Right lobe of liver (tissue), 6 donors: ENCODE measurements around the gene NFIA. TPM values are rescaled to one million over a fixed set of nuclear protein-coding genes. Genes with fewer than 3 reads are reported as not detected.
A peak's percentile ranks its signal among the peaks of the same experiment; 100 is the strongest.

Experiments
- ATAC-seq, 4 donors: fragments of 200-7000 bp; cut with Tn5 transposase; one replicate each; pipeline ENCODE4 v1.9.1; 2020; ENCODE audit warnings: mild to moderate bottlenecking in 4 of 4, moderate library complexity in 4 of 4
- DNase-seq, 3 donors: peaks; one replicate each; pipeline ENCODE4 v3.0.0-alpha.2; 2020
- H3K27ac ChIP-seq, 3 donors: fragments of 200-600 bp; one replicate each; pipeline ENCODE4 v1.8.0; 2022
- H3K27me3 ChIP-seq, 2 donors: fragments of 200-600 bp; one replicate each; pipeline ENCODE4 v1.8.0; 2022
- H3K36me3 ChIP-seq, 4 donors: fragments of 200-600 bp; sonication (generic) in 1 of 4; one replicate each; pipeline versions ENCODE4 v1.5.1 to v1.8.0; 2017 to 2022; ENCODE audit warnings: control low read depth in 1 of 4
- H3K4me1 ChIP-seq, 4 donors: fragments of 200-600 bp; sonication (generic) in 1 of 4; one replicate each; pipeline versions ENCODE4 v1.5.1 to v1.8.0; 2017 to 2022; ENCODE audit warnings: control low read depth in 1 of 4
- H3K4me3 ChIP-seq, 3 donors: fragments of 200-600 bp; one replicate each; pipeline ENCODE4 v1.8.0; 2022
- H3K9me3 ChIP-seq, 4 donors: fragments of 200-600 bp; sonication (generic) in 1 of 4; one replicate each; pipeline versions ENCODE4 v1.5.1 to v1.8.0; 2017 to 2022; ENCODE audit warnings: control low read depth in 1 of 4
- CTCF ChIP-seq, 4 donors: fragments of 200-600 bp in 3 of 4; fragments of 450-650 bp in 1 of 4; IDR thresholded peaks; one replicate each; pipeline versions ENCODE4 v1.5.1 to v1.8.0; 2016 to 2022; ENCODE audit warnings: antibody characterized with exemption in 4 of 4, mild to moderate bottlenecking in 2 of 4
- POLR2A ChIP-seq: fragments of 450-650 bp; IDR thresholded peaks from one replicate; pipeline ENCODE4 v1.6.1; 2017; ENCODE audit warnings: antibody characterized with exemption, mild to moderate bottlenecking
- WGBS: methylation state at CpG from one replicate; pipeline ENCODE4 v1.1.6; 2018; ENCODE audit warnings: low coverage, low lambda C conversion rate; ENCODE audit not compliant: insufficient coverage; ENCODE audit errors: missing lambda C conversion rate; 5-methylcytosine and 5-hydroxymethylcytosine counted together
- intact Hi-C, 2 donors: fragments of 100-400 bp; cut with DNase I; formaldehyde crosslinking; loops; one replicate each; pipeline versions ENCODE4 v1.11.2 to v1.14.1; 2022
- total RNA-seq, 6 experiments: library from RNA; depleted of rRNA in 2 of 6; stranded (reverse); fragments of >200 nt in 2 of 6; fragmentation: NEBNext Ultra II Directional in 3 of 6; extraction: Animal tissue kit (Norgen Biotek cat#: 25700) in 3 of 6; gene quantifications; one replicate each; pipeline versions ENCODE4 v1.1.0 to v1.2.4, GENCODE V29; 2016 to 2023
- donor health status: DM: no; HTN: yes; CAD: no.
- donor health status: DM: no; HTN: no; CAD: no.
- donor health status: DM: no; HTN: no; CAD: no.
- donor health status: DM: no; HTN: yes; CAD: no.
- donor health status: DM: no; HTN: yes; CAD: no.

The NFIA gene
- total RNA-seq, 6 experiments from 2014 or later: 36.7 to 97.2 (median 57.9) TPM

- Histone ChIP-seq H3K27ac (no peak overlapping the region), H3K27me3 (no peaks in the 10 kb centered on the region), H3K9me3 (no peaks in the 10 kb centered on the region), H3K4me1 (peaks cover 0 to 14% (median 5%) of the 10 kb centered on the region in 4 donors), H3K36me3 (no peaks in the 10 kb centered on the region), H3K4me3 (no peak overlapping the region)
- DNase-seq (no peak), ATAC-seq (no peak)
- intact Hi-C loops: loop anchor here in 1 of 2 donors (10.0 kb wide), 1 partner anchor 277 kb away; no protein-coding TSS in a partner anchor
- 45% methylated on average over 1 of the region's 1 CpG for WGBS
- no peak for TF ChIP-seq POLR2A
- no peak for TF ChIP-seq CTCF (IDR thresholded peaks at IDR 0.05)
Observed at GRCh38 chr1:61332196-61332753, 249.9 kb downstream of the NFIA start.

GRCh38 chr1:61332796-61333195 is 250.4 kb downstream of the NFIA start:
- Histone ChIP-seq H3K27ac (no peak overlapping the region), H3K4me1 (peaks cover 0 to 19% (median 8%) of the 10 kb centered on the region in 4 donors), H3K4me3 (no peak overlapping the region), H3K27me3 (no peaks in the 10 kb centered on the region), H3K36me3 (no peaks in the 10 kb centered on the region), H3K9me3 (no peaks in the 10 kb centered on the region)
- no peak for TF ChIP-seq CTCF (IDR thresholded peaks at IDR 0.05)
- TF ChIP-seq POLR2A: no peak
- intact Hi-C loops: loop anchor here in 1 of 2 donors (10.0 kb wide), 1 partner anchor 278 kb away; no protein-coding TSS in a partner anchor
- DNase-seq: no peak
- no peak for ATAC-seq
- 50% methylated on average over 1 of the region's 1 CpG for WGBS

- Histone ChIP-seq H3K27me3 (no peaks in the 10 kb centered on the region), H3K27ac (no peak overlapping the region), H3K36me3 (no peaks in the 10 kb centered on the region), H3K4me3 (no peak overlapping the region), H3K9me3 (no peaks in the 10 kb centered on the region), H3K4me1 (peaks cover 0 to 28% (median 12%) of the 10 kb centered on the region in 4 donors)
- WGBS: 46% methylated on average over 9 of the region's 14 CpGs
- intact Hi-C loops: loop anchor here in 1 of 2 donors (10.0 kb wide), 1 partner anchor 280 kb away; no protein-coding TSS in a partner anchor
- DNase-seq (peak in 2 of 3 donors; percentile 30 to 55), ATAC-seq (peak in 3 of 4 donors; percentile 17 to 50 (median 40))
- TF ChIP-seq POLR2A: no peak
- no peak for TF ChIP-seq CTCF (IDR thresholded peaks at IDR 0.05)
Observed at GRCh38 chr1:61334718-61335589, 252.6 kb downstream of the NFIA start.

- ATAC-seq (peak in 3 of 4 donors; percentile 10 to 36 (median 25)), DNase-seq (no peak)
- Histone ChIP-seq H3K27me3 (no peaks in the 10 kb centered on the region), H3K4me1 (peaks cover 0 to 28% (median 12%) of the 10 kb centered on the region in 4 donors), H3K27ac (peak overlapping the region; percentile 61 to 66 (median 64)), H3K9me3 (no peaks in the 10 kb centered on the region), H3K36me3 (no peaks in the 10 kb centered on the region), H3K4me3 (no peak overlapping the region)
- intact Hi-C loops: loop anchor here in 1 of 2 donors (10.0 kb wide), 1 partner anchor 282 kb away; no protein-coding TSS in a partner anchor
- TF ChIP-seq POLR2A: no peak
- peak; percentile 20 to 36 (median 29) for TF ChIP-seq CTCF (IDR thresholded peaks at IDR 0.05)
- WGBS: 51% methylated on average over 3 of the region's 3 CpGs
Observed at GRCh38 chr1:61337037-61337436, 254.7 kb downstream of the NFIA start.
